A673 (cell line): ENCODE measurements around the gene FOXJ3. TPM values are rescaled to one million over a fixed set of nuclear protein-coding genes. Genes with fewer than 3 reads are reported as not detected.

Experiments
- BruUV-seq: library from RNA; stranded (reverse); fragments of 400-500 nt; replicated peaks from 2 replicates; lab custom pipeline; 2021; lab: Mats Ljungman, UMichigan
- CTCF ChIA-PET: fragments of 300-600 bp; sonication (Branson Sonifier 250); formaldehyde crosslinking; loops from one replicate; lab custom pipeline; 2022; ENCODE audit warnings: antibody characterized with exemption; lab: Charles Lee
- POLR2A ChIA-PET: fragments of 300-600 bp; sonication (Branson Sonifier 250); formaldehyde crosslinking; loops from one replicate; lab custom pipeline; 2022; ENCODE audit warnings: antibody characterized with exemption; ENCODE audit not compliant: low non-redundant PET; lab: Charles Lee
- DNase-seq: peaks from one replicate; pipeline ENCODE4 v3.0.0-alpha.2; 2015; ENCODE audit warnings: low spot score
- H3K27ac ChIP-seq: fragments of 200-600 bp; sonication (generic); 2 replicates; pipeline ENCODE4 v1.5.1; 2016; ENCODE audit warnings: mixed run types, low read depth, mild to moderate bottlenecking, mixed read lengths, antibody characterized with exemption, low read length; ENCODE audit not compliant: poor library complexity, severe bottlenecking
- H3K27me3 ChIP-seq: fragments of 200-600 bp; sonication (generic); replicated peaks from 2 replicates; pipeline ENCODE4 v1.6.1; 2017; ENCODE audit warnings: mixed run types, low read depth, mild to moderate bottlenecking, mixed read lengths, antibody characterized with exemption, low read length; ENCODE audit not compliant: insufficient read depth, poor library complexity
- H3K36me3 ChIP-seq: fragments of 200-600 bp; sonication (generic); 2 replicates; pipeline ENCODE4 v1.6.1; 2016; ENCODE audit warnings: mixed run types, mild to moderate bottlenecking, mixed read lengths, antibody characterized with exemption, low read length; ENCODE audit not compliant: insufficient read depth, poor library complexity, severe bottlenecking
- H3K4me1 ChIP-seq: fragments of 200-600 bp; sonication (generic); 2 replicates; pipeline ENCODE4 v1.6.1; 2017; ENCODE audit warnings: mixed run types, mild to moderate bottlenecking, mixed read lengths, antibody characterized with exemption, low read length; ENCODE audit not compliant: insufficient read depth, poor library complexity, severe bottlenecking
- H3K4me3 ChIP-seq: fragments of 200-600 bp; sonication (generic); 2 replicates; pipeline ENCODE4 v1.5.1; 2016; ENCODE audit warnings: low read depth, mixed run types, mild to moderate bottlenecking, mixed read lengths, low read length; ENCODE audit not compliant: poor library complexity, severe bottlenecking
- H3K9me3 ChIP-seq: fragments of 200-600 bp; sonication (generic); 2 replicates; pipeline ENCODE4 v1.6.1; 2016; ENCODE audit warnings: mixed run types, low read depth, mild to moderate bottlenecking, mixed read lengths, antibody characterized with exemption, low read length; ENCODE audit not compliant: poor library complexity, severe bottlenecking
- CTCF ChIP-seq: fragments of 300-800, 200-600 bp; sonication (generic); conservative IDR thresholded peaks from 2 replicates; pipeline ENCODE4 v1.5.1; 2017; ENCODE audit warnings: low read depth, mild to moderate bottlenecking, antibody characterized with exemption, low read length, moderate library complexity, mixed read lengths
- EZH2 ChIP-seq: fragments of 200-600 bp; sonication (generic); IDR thresholded peaks from 2 replicates; pipeline ENCODE4 v1.6.1; 2017; ENCODE audit warnings: borderline replicate concordance, low read depth, mild to moderate bottlenecking, mixed read lengths, antibody characterized with exemption, low read length; ENCODE audit not compliant: poor library complexity, severe bottlenecking
- intact Hi-C: fragments of 100-400 bp; cut with micrococcal nuclease; formaldehyde crosslinking; loops from one replicate; pipeline ENCODE4 v1.10.0; 2022; ENCODE audit not compliant: unreplicated experiment
- total RNA-seq: library from RNA; stranded (reverse); gene quantifications from 2 replicates; pipeline ENCODE4 v1.2.3, GENCODE V29; 2021

The FOXJ3 gene
- total RNA-seq, 1 experiment from 2014 or later, result 57.9 TPM

- no TSS peak for BruUV-seq
- Histone ChIP-seq H3K4me1 (peaks cover 16% of the 10 kb centered on the region), H3K27me3 (no peaks in the 10 kb centered on the region), H3K9me3 (peaks cover 12% of the 10 kb centered on the region), H3K27ac (no peak overlapping the region), H3K4me3 (no peak overlapping the region), H3K36me3 (no peaks in the 10 kb centered on the region)
- CTCF ChIA-PET, result no interaction called here
- no peak for DNase-seq
- POLR2A ChIA-PET, result no interaction called here
- TF ChIP-seq CTCF (no peak), EZH2 (no peak)
- intact Hi-C loops, result no loop called here
These were observed 120.6 kb downstream of the FOXJ3 start for GRCh38 chr1:42214447-42214871.

GRCh38 chr1:42211224-42211623, 123.8 kb downstream of the FOXJ3 start:
- DNase-seq, result no peak
- H3K36me3 ChIP-seq, result no peaks in the 10 kb centered on the region
- H3K4me1 ChIP-seq, result peaks cover 16% of the 10 kb centered on the region
- H3K27ac ChIP-seq, result no peak overlapping the region
- no TSS peak for BruUV-seq
- intact Hi-C loops, result no loop called here
- H3K4me3 ChIP-seq, result no peak overlapping the region
- H3K27me3 ChIP-seq, result no peaks in the 10 kb centered on the region
- ChIA-PET POLR2A (no interaction called here), CTCF (no interaction called here)
- TF ChIP-seq EZH2 (no peak), CTCF (no peak)
- H3K9me3 ChIP-seq, result peaks cover 12% of the 10 kb centered on the region

- Histone ChIP-seq H3K27me3 (no peaks in the 10 kb centered on the region), H3K4me1 (peaks cover 16% of the 10 kb centered on the region), H3K4me3 (no peak overlapping the region), H3K27ac (no peak overlapping the region), H3K9me3 (peaks cover 12% of the 10 kb centered on the region), H3K36me3 (no peaks in the 10 kb centered on the region)
- no peak for TF ChIP-seq EZH2
- no peak for TF ChIP-seq CTCF
- DNase-seq, result no peak
- BruUV-seq, result no TSS peak
- POLR2A ChIA-PET, result no interaction called here
- intact Hi-C loops, result no loop called here
- CTCF ChIA-PET, result no interaction called here
These were observed 124.5 kb downstream of the FOXJ3 start for GRCh38 chr1:42210421-42211133.
